ENCODE measurements around the gene RAD51B. TPM values are rescaled to one million over a fixed set of nuclear protein-coding genes. Genes with fewer than 3 reads are reported as not detected.

The RAD51B gene
- polyA plus RNA-seq, 1 donor (not counting 4 experiments of a cell fraction or from before 2014, with no cell fraction given), result 13.3 TPM

- H2AFZ ChIP-seq (ENCODE audit: control insufficient read depth, low read length), result no peak overlapping the region
- H3K4me2 ChIP-seq (ENCODE audit: control insufficient read depth, extremely low read depth, insufficient read depth, low read depth, low read length), result no peak overlapping the region
- H3K36me3 ChIP-seq (ENCODE audit: control insufficient read depth in 2 of 2, extremely low read depth in 1 of 2, insufficient read depth in 2 of 2, low read length in 2 of 2), result no peaks in the 10 kb centered on the region
- H3K79me2 ChIP-seq (ENCODE audit: control insufficient read depth, insufficient read depth, low read length), result no peaks in the 10 kb centered on the region
- DNase-seq (ENCODE audit: low read depth, low spot score) (no peak), FAIRE-seq (no peak)
- dilution Hi-C loops (cut with MboI; ENCODE audit: extremely low pct_ligation_motif_present, low sequenced_read_pairs), result no loop called here
- no peaks in the 10 kb centered on the region for H3K27me3 ChIP-seq (ENCODE audit: control insufficient read depth, extremely low read depth, insufficient read depth, low read length)
- H3K4me3 ChIP-seq (ENCODE audit: control insufficient read depth in 2 of 3, extremely low read depth in 1 of 3, insufficient read depth in 2 of 3, low read depth in 1 of 3, low read length in 3 of 3), result no peak overlapping the region
- H3K9me1 ChIP-seq (ENCODE audit: control insufficient read depth, extremely low read depth, insufficient read depth, low read length), result no peaks in the 10 kb centered on the region
- no peaks in the 10 kb centered on the region for H3K4me1 ChIP-seq (ENCODE audit: control insufficient read depth, extremely low read depth, insufficient read depth, low read length)
- H3K27ac ChIP-seq (ENCODE audit: control insufficient read depth, insufficient read depth, low read length), result no peak overlapping the region
- no peak overlapping the region for H3K9ac ChIP-seq (ENCODE audit: control insufficient read depth, extremely low read depth, insufficient read depth, low read length)
- no peaks in the 10 kb centered on the region for H4K20me1 ChIP-seq (ENCODE audit: control insufficient read depth, extremely low read depth, insufficient read depth, low read length)
- no peak for TF ChIP-seq CTCF (optimal IDR thresholded peaks at IDR 0.05 in 1 of 3, IDR thresholded peaks at IDR 0.05 in 1 of 3, conservative IDR thresholded peaks at IDR 0.05 in 1 of 3; ENCODE audit: extremely low read depth in 1 of 3, insufficient read depth in 2 of 3, low read length in 3 of 3)
- no peak for TF ChIP-seq EZH2 (IDR thresholded peaks at IDR 0.05; ENCODE audit: low read length)
- no peaks in the 10 kb centered on the region for H3K9me3 ChIP-seq (ENCODE audit: control insufficient read depth, low read depth, low read length)
These were observed 135.7 kb downstream of the RAD51B start for GRCh38 chr14:67955261-67955660.

GRCh38 chr14:67957946-67958345, 138.4 kb downstream of the RAD51B start:
- Histone ChIP-seq H2AFZ (ENCODE audit: control insufficient read depth, low read length) (no peak overlapping the region), H3K9ac (ENCODE audit: control insufficient read depth, extremely low read depth, insufficient read depth, low read length) (no peak overlapping the region), H3K79me2 (ENCODE audit: control insufficient read depth, insufficient read depth, low read length) (no peaks in the 10 kb centered on the region), H3K4me2 (ENCODE audit: control insufficient read depth, extremely low read depth, insufficient read depth, low read depth, low read length) (no peak overlapping the region), H4K20me1 (ENCODE audit: control insufficient read depth, extremely low read depth, insufficient read depth, low read length) (no peaks in the 10 kb centered on the region), H3K36me3 (ENCODE audit: control insufficient read depth in 2 of 2, extremely low read depth in 1 of 2, insufficient read depth in 2 of 2, low read length in 2 of 2) (no peaks in the 10 kb centered on the region), H3K9me3 (ENCODE audit: control insufficient read depth, low read depth, low read length) (no peaks in the 10 kb centered on the region), H3K27ac (ENCODE audit: control insufficient read depth, insufficient read depth, low read length) (no peak overlapping the region), H3K9me1 (ENCODE audit: control insufficient read depth, extremely low read depth, insufficient read depth, low read length) (no peaks in the 10 kb centered on the region), H3K4me1 (ENCODE audit: control insufficient read depth, extremely low read depth, insufficient read depth, low read length) (no peaks in the 10 kb centered on the region), H3K4me3 (ENCODE audit: control insufficient read depth in 2 of 3, extremely low read depth in 1 of 3, insufficient read depth in 2 of 3, low read depth in 1 of 3, low read length in 3 of 3) (no peak overlapping the region), H3K27me3 (ENCODE audit: control insufficient read depth, extremely low read depth, insufficient read depth, low read length) (no peaks in the 10 kb centered on the region)
- TF ChIP-seq EZH2 (IDR thresholded peaks at IDR 0.05; ENCODE audit: low read length), result no peak
- no peak for TF ChIP-seq CTCF (optimal IDR thresholded peaks at IDR 0.05 in 1 of 3, IDR thresholded peaks at IDR 0.05 in 1 of 3, conservative IDR thresholded peaks at IDR 0.05 in 1 of 3; ENCODE audit: extremely low read depth in 1 of 3, insufficient read depth in 2 of 3, low read length in 3 of 3)
- FAIRE-seq (no peak), DNase-seq (ENCODE audit: low read depth, low spot score) (no peak)
- dilution Hi-C loops (cut with MboI; ENCODE audit: extremely low pct_ligation_motif_present, low sequenced_read_pairs), result no loop called here

Measured in keratinocyte (primary cell).